Kidney epithelial cell (primary cell): ENCODE results near the gene C13orf46. TPM values are rescaled to one million over a fixed set of nuclear protein-coding genes. Genes with fewer than 3 reads are reported as not detected.

Source experiments
- DNase-seq: peaks from one replicate; pipeline ENCODE4 v3.0.0-alpha.2; 2010; ENCODE audit warnings: low read depth
- H3K27me3 ChIP-seq: 2 replicates; pipeline ENCODE4 v1.6.0; 2011; ENCODE audit warnings: low read length; ENCODE audit not compliant: control insufficient read depth, insufficient read depth
- H3K36me3 ChIP-seq: 2 replicates; pipeline ENCODE4 v1.5.1; 2011; ENCODE audit warnings: low read length; ENCODE audit not compliant: control insufficient read depth, insufficient read depth
- H3K4me3 ChIP-seq: 2 replicates; pipeline ENCODE4 v1.5.1; 2011; ENCODE audit warnings: low read depth, mild to moderate bottlenecking, control low read depth, low read length
- CTCF ChIP-seq: IDR thresholded peaks from 2 replicates; pipeline ENCODE4 v1.5.1; 2011; ENCODE audit warnings: mild to moderate bottlenecking, moderate library complexity, low read length, control low read depth, inconsistent platforms; ENCODE audit not compliant: insufficient read depth, poor library complexity, severe bottlenecking
- total RNA-seq: library from RNA; depleted of rRNA; stranded (reverse); fragments of >200 nt; gene quantifications from 2 replicates; pipeline ENCODE4 v1.2.3, GENCODE V29; 2015

Gene C13orf46
- total RNA-seq, 1 donor from 2014 or later: 0.04 TPM

- no peak for TF ChIP-seq CTCF
- Histone ChIP-seq H3K36me3 (peaks cover 3% of the 10 kb centered on the region), H3K27me3 (no peaks in the 10 kb centered on the region), H3K4me3 (no peak overlapping the region)
- DNase-seq: no peak
These were observed 45.5 kb upstream of the C13orf46 start for GRCh38 chr13:114019367-114019766.

- no peak for DNase-seq
- Histone ChIP-seq H3K36me3 (peaks cover 1% of the 10 kb centered on the region), H3K4me3 (no peak overlapping the region), H3K27me3 (no peaks in the 10 kb centered on the region)
- no peak for TF ChIP-seq CTCF
These were observed 44.7 kb upstream of the C13orf46 start for GRCh38 chr13:114018461-114019055.

DNA sequence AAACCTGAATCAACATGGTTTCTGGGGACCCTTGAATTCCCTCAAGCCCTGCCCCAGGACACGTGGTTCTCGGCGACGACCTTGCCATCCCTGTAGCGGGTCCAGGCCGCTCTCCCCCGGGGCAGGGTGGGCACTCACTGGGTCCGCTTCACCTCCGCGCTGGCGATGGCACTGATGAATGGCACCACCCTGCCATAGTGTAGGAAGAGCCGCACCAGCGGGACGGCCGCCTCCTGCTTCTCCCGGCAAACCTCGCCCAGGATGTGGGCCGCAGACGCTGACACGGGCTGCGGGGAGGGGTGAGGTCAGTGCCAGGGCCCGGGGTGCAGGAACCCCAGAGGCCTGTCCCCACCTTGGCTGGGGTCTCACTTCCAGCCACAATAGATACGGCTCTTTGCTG lies 44.1 kb upstream of the C13orf46 start:
- TF ChIP-seq CTCF: no peak
- Histone ChIP-seq H3K4me3 (no peak overlapping the region), H3K36me3 (no peaks in the 10 kb centered on the region), H3K27me3 (no peaks in the 10 kb centered on the region)
- no peak for DNase-seq

DNA sequence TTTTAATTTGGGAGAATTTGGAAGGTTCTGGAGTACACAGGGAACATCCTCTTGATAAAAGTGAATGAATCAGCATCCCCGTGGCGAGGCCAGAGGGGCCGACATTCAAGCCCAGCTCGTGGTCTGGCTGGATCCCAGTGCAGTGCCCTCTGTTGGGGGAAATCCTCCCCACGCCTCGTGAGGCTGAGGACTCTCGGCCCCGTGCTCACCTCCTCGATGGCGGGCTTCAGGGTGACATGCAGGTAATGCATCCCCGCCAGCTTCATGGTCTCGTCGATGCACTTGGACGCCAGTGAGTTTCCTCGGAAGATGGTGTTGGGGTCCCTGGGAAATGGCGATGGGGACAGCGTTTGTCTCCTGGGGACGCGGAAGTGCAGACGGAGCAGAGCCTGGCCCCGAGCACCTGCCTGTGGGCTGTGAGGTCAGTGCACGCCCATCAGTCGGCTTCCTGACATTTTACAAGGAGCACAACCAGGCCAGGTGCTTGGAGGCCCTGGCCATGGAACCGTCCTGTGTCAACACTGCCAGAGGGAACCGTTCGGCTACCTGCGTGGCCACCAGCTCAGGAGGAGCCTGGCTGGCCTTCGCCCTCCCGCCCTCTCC lies 43.3 kb upstream of the C13orf46 start:
- H3K36me3 ChIP-seq: no peaks in the 10 kb centered on the region
- DNase-seq: no peak
- H3K27me3 ChIP-seq: no peaks in the 10 kb centered on the region
- peak; percentile 24 for TF ChIP-seq CTCF
- H3K4me3 ChIP-seq: no peak overlapping the region

- DNase-seq: no peak
- no peaks in the 10 kb centered on the region for H3K36me3 ChIP-seq
These were observed 42.6 kb upstream of the C13orf46 start for GRCh38 chr13:114016321-114017027.

More at GRCh38 chr13:114016321-114017027, 42.6 kb upstream of the C13orf46 start:
- no peak for TF ChIP-seq CTCF
- H3K4me3 ChIP-seq: no peak overlapping the region
- no peaks in the 10 kb centered on the region for H3K27me3 ChIP-seq
